ENCODE results near the gene COG4. TPM values are rescaled to one million over a fixed set of nuclear protein-coding genes. Genes with fewer than 3 reads are reported as not detected.
"Not testable (repeated sequence)": the region's sequence is repeated elsewhere in the genome, so short reads cannot be mapped to it uniquely, and the experiment has no call there.

The COG4 gene
- total RNA-seq, 2 experiments from 2014 or later, result 45.5 TPM

- peaks cover 40% of the 10 kb centered on the region for H3K36me3 Mint-ChIP-seq
- H3K4me3 Mint-ChIP-seq, result no peak overlapping the region
- no peaks in the 10 kb centered on the region for H3K27me3 Mint-ChIP-seq
- peaks cover 29% of the 10 kb centered on the region for H3K4me1 Mint-ChIP-seq
- H3K9me3 Mint-ChIP-seq, result no peaks in the 10 kb centered on the region
- peak overlapping the region; percentile 43 for H3K27ac Mint-ChIP-seq
- no peak for DNase-seq
These were observed 25.6 kb upstream of the COG4 start for GRCh38 chr16:70548936-70549335.

DNA sequence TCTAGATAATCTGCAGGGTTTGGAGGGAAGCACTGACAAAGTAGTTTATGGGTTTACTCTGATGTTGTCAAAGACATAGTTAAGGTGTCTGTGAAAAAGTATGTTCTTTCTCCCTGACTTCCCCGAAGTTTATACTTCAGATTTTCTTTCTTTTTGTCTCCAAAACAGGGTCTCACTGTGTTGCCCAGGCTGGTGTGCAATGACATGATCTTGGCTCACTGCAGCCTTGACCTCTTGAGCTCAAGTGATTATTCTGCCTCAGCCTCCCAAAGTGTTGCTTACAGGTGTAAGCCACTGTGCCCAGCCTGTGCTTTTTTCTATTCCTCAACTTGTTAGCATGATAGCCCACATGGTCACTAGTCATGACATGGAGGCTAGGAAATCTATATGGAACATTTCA is 21.2 kb upstream of the COG4 start:
- Mint-ChIP-seq H3K27ac (no peak overlapping the region), H3K27me3 (no peaks in the 10 kb centered on the region)

DNA sequence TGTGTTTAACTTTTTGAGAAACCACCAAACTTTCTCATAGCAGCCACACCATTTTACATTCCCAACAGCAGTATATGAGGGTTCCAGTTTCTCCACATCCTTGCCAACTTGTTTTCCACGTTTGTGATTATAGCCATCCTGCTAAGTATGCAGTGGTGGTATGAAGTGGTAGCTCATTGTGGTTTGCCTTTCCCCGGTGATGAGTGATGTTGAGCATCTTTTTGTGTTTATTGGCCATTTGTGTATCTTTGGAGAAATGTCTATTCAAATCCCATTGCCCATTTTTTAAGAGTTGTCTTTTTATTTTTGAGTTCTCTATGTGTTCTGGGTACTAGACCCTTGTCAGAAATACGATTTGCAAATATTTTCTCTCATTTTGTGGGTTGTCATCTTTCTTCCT is 17.6 kb upstream of the COG4 start:
- H3K27ac Mint-ChIP-seq, result no peak overlapping the region

More for the DNA sequence above, 21.2 kb upstream of the COG4 start:
- H3K4me3 Mint-ChIP-seq, result no peak overlapping the region
- H3K9me3 Mint-ChIP-seq, result no peaks in the 10 kb centered on the region
- peaks cover 20% of the 10 kb centered on the region for H3K4me1 Mint-ChIP-seq
- no peak for DNase-seq
- H3K36me3 Mint-ChIP-seq, result peaks cover 40% of the 10 kb centered on the region

DNA sequence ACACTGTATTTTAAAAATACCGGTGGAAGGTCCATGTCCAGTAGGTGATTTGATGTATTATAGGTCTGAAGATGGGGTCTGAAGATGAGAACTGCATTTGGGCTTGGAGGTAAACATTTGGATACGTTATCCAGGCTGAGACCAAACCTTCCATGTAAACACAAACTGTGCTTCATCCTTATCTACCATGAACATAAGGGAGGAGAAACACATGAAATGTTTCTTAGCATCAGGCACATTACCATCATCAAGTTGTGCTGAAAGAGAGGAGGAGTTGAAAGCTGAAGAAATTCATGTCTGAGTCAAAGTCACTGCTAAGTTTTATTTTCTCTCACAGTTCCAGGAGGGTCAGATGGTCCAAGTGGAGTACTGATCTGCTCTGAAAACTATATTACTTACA is 11.6 kb upstream of the COG4 start:
- Mint-ChIP-seq H3K27ac (no peak overlapping the region), H3K27me3 (no peaks in the 10 kb centered on the region), H3K4me1 (peaks cover 38% of the 10 kb centered on the region), H3K36me3 (peaks cover 41% of the 10 kb centered on the region), H3K4me3 (no peak overlapping the region), H3K9me3 (no peaks in the 10 kb centered on the region)
- no peak for DNase-seq

More for the DNA sequence above, 17.6 kb upstream of the COG4 start:
- H3K4me1 Mint-ChIP-seq, result peaks cover 12% of the 10 kb centered on the region
- H3K4me3 Mint-ChIP-seq, result no peak overlapping the region
- H3K36me3 Mint-ChIP-seq, result peaks cover 40% of the 10 kb centered on the region
- no peaks in the 10 kb centered on the region for H3K27me3 Mint-ChIP-seq
- no peak for DNase-seq
- H3K9me3 Mint-ChIP-seq, result no peaks in the 10 kb centered on the region

GRCh38 chr16:70529954-70530353 is 6.6 kb upstream of the COG4 start:
- not testable (repeated sequence) for DNase-seq, H3K9me3 Mint-ChIP-seq, H3K27ac Mint-ChIP-seq, H3K27me3 Mint-ChIP-seq, H3K4me3 Mint-ChIP-seq
- Mint-ChIP-seq H3K36me3 (peaks cover 59% of the 10 kb centered on the region), H3K4me1 (peaks cover 58% of the 10 kb centered on the region)

GRCh38 chr16:70529051-70529777 is 5.9 kb upstream of the COG4 start:
- Mint-ChIP-seq H3K36me3 (peaks cover 66% of the 10 kb centered on the region), H3K27me3 (no peaks in the 10 kb centered on the region), H3K4me1 (peaks cover 54% of the 10 kb centered on the region), H3K27ac (peak overlapping the region; percentile 68), H3K9me3 (no peaks in the 10 kb centered on the region), H3K4me3 (peak overlapping the region; percentile 64)
- DNase-seq, result no peak

DNA sequence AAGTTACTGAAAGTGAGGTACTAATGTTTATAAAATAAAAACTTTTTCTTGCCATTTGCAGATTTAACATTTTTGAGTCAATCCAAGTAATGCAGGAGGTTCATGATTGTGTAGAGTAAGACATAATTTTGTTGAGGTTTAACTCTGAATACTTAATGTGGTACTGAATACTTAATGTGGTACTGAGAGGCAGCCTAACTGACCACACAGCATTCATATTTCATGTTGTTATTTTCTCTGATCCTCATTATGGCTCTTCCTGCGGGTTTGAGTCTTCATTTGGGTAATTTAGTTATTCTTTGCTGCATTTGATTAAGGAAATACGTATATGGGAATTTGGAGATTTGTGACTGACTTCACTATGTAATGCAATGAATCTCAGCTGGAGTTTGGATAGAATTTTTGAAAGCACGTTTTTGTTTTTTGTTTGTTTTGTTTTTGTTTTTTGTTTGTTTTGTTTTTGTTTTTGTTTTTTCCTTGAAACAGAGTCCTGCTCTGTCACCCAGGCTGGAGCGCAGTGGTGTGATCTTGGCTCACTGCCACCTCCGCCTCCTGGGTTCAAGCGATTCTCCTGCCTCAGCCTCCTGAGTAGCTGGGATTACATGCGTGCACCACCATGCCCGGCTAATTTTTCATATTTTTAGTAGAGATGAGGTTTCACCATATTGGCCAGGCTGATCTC is 4.1 kb upstream of the COG4 start:
- Mint-ChIP-seq H3K36me3 (peaks cover 62% of the 10 kb centered on the region), H3K9me3 (no peaks in the 10 kb centered on the region), H3K4me1 (peaks cover 45% of the 10 kb centered on the region), H3K27me3 (no peaks in the 10 kb centered on the region), H3K27ac (peak overlapping the region; percentile 79), H3K4me3 (peak overlapping the region; percentile 94)
- no peak for DNase-seq

GRCh38 chr16:70526403-70526802 is 3.0 kb upstream of the COG4 start:
- no peak for DNase-seq
- H3K4me3 Mint-ChIP-seq, result peak overlapping the region; percentile 94
- H3K27me3 Mint-ChIP-seq, result no peaks in the 10 kb centered on the region
- H3K9me3 Mint-ChIP-seq, result no peaks in the 10 kb centered on the region
- peak overlapping the region; percentile 47 for H3K27ac Mint-ChIP-seq
- H3K4me1 Mint-ChIP-seq, result peaks cover 43% of the 10 kb centered on the region
- peaks cover 58% of the 10 kb centered on the region for H3K36me3 Mint-ChIP-seq

- Mint-ChIP-seq H3K4me1 (peaks cover 49% of the 10 kb centered on the region), H3K4me3 (peak overlapping the region; percentile 94), H3K27ac (peak overlapping the region; percentile 98), H3K36me3 (peaks cover 51% of the 10 kb centered on the region)
- H3K9me3 Mint-ChIP-seq, H3K27me3 Mint-ChIP-seq: not testable (repeated sequence)
- peak; percentile 29 for DNase-seq
These were observed 1.1 kb upstream of the COG4 start for GRCh38 chr16:70524399-70524825.

GRCh38 chr16:70523743-70524398 is 517 bp upstream of the COG4 start, which contains the start of gene SF3B3:
TSS of gene SF3B3 (plus strand) at chr16:70523816. CDS start at chr16:70526657, 2,841 bp downstream.
- peaks cover 44% of the 10 kb centered on the region for H3K4me1 Mint-ChIP-seq
- H3K27me3 Mint-ChIP-seq, result no peaks in the 10 kb centered on the region
- peak within 1 kb of the TSS; percentile 94 for H3K4me3 Mint-ChIP-seq
- peak within 1 kb of the TSS; percentile 98 for H3K27ac Mint-ChIP-seq
- peak; percentile 70 for DNase-seq
- H3K36me3 Mint-ChIP-seq, result peaks cover 45% of the 10 kb centered on the region
- no peaks in the 10 kb centered on the region for H3K9me3 Mint-ChIP-seq

DNA sequence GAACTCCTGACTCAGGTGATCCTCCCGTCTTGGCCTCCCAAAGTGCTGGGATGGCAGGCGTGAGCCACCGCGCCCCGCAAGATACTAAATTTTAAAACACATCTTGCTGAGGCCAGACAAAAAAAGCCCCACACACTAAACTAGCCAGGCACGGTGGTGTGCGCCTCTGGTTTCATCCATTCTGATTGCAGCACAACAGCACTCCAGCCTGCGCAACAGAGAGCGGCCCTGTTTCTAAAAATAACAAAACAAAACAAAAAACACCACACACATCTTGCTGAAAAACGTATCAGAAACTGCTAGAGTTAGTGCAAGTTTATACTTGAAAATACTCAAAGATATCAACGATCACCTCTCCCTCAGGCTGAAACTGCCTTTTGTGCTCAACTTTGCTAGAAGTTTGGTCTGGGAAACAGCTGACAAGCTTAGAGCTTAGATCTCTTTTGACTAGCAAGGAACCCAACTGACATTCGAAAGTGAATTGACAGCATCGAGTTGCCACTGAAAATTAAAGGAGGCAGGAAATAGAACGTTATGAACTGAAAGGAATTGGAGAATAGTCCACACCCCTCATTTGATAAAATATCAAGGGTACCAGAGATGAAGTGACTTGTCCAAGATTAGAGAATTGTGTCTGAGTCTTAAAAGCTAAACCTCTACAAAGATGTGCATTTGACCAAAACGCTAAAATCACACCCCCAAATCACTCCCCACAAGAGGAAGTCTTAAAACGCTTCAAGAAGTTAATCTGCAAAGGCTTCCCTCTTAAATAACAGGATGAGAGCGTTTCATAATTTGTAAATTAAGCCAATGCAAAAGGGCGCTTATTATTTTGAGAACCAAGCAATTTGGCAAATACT is 908 bp downstream of the COG4 start:
- Mint-ChIP-seq H3K36me3 (peaks cover 37% of the 10 kb centered on the region), H3K27me3 (no peaks in the 10 kb centered on the region), H3K27ac (peak overlapping the region; percentile 98), H3K4me1 (peaks cover 37% of the 10 kb centered on the region), H3K9me3 (no peaks in the 10 kb centered on the region), H3K4me3 (peak overlapping the region; percentile 94)
- DNase-seq, result no peak

GRCh38 chr16:70520612-70521297 is 2.6 kb downstream of the COG4 start:
- peaks cover 26% of the 10 kb centered on the region for H3K36me3 Mint-ChIP-seq
- peak overlapping the region; percentile 70 for H3K27ac Mint-ChIP-seq
- peaks cover 23% of the 10 kb centered on the region for H3K4me1 Mint-ChIP-seq
- peak; percentile 6 for DNase-seq
- no peaks in the 10 kb centered on the region for H3K9me3 Mint-ChIP-seq
- H3K27me3 Mint-ChIP-seq, result no peaks in the 10 kb centered on the region
- peak overlapping the region; percentile 57 for H3K4me3 Mint-ChIP-seq

DNA sequence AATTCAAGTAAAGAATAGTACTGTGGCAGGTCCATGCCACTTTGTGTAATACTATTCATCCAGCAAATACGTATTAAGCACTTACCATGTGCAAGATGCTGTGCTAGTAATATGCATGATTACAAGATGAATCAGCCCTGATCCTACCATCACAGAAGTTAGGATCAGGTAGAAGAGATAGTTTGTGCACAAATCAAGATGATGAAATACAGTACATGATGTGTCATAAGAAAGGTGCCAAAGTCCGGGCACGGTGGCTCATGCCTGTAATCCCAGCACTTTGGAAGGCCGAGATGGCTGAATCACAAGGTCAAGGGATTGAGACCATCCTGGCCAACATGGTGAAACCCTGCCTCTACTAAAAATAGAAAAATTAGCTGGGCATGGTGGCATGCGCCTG is 10.9 kb downstream of the COG4 start:
- no peaks in the 10 kb centered on the region for H3K9me3 Mint-ChIP-seq
- no peak overlapping the region for H3K27ac Mint-ChIP-seq
- no peaks in the 10 kb centered on the region for H3K27me3 Mint-ChIP-seq

GRCh38 chr16:70511833-70512232 is 11.5 kb downstream of the COG4 start:
- Mint-ChIP-seq H3K4me3 (no peak overlapping the region), H3K9me3 (no peaks in the 10 kb centered on the region), H3K27me3 (no peaks in the 10 kb centered on the region), H3K4me1 (peaks cover 5% of the 10 kb centered on the region), H3K36me3 (peaks cover 7% of the 10 kb centered on the region), H3K27ac (no peak overlapping the region)
- no peak for DNase-seq

More for the DNA sequence above, 10.9 kb downstream of the COG4 start:
- H3K4me1 Mint-ChIP-seq, result peaks cover 5% of the 10 kb centered on the region
- H3K4me3 Mint-ChIP-seq, result no peak overlapping the region
- peaks cover 8% of the 10 kb centered on the region for H3K36me3 Mint-ChIP-seq
- no peak for DNase-seq
